Left renal pelvis (tissue), 4 donors: ENCODE measurements around the gene ANO4. TPM values are rescaled to one million over a fixed set of nuclear protein-coding genes. Genes with fewer than 3 reads are reported as not detected.
"Not testable (repeated sequence)": the region's sequence is repeated elsewhere in the genome, so short reads cannot be mapped to it uniquely, and the experiment has no call there.

Experiments used
- DNase-seq, 4 donors: peaks; one replicate each; pipeline ENCODE4 v3.0.0-alpha.2; 2013; ENCODE audit warnings: low read depth in 4 of 4, low spot score in 3 of 4
- polyA plus RNA-seq, 4 donors: library from polyadenylated mRNA; unstranded; fragments of 120-200 nt; gene quantifications; one replicate each; pipeline ENCODE4 v1.2.1, GENCODE V29; 2013; ENCODE audit not compliant: insufficient read length in 4 of 4

Gene ANO4
- polyA plus RNA-seq, 4 donors, result 1.3 to 7.0 (median 1.4) TPM

DNA sequence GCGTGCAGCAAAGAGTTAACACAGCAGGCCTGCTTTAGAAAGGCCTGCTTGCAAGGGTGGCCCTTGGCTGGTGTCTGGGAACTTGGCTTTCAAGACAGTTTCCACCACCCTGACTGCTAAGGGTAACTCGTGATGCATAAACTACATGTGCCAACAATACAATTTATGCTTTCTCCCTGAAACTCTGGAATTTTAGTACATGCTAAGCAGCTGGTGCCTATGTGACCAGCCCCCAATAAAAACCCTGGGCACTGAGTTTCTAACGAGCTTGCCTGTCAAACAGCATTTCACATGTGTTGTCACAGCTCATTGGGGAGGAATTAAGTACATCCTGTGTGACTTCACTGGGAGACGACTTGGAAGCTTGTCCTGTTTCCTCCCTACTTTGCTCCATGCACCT lies 282.3 kb downstream of the ANO4 start:
- no peak for DNase-seq

DNA sequence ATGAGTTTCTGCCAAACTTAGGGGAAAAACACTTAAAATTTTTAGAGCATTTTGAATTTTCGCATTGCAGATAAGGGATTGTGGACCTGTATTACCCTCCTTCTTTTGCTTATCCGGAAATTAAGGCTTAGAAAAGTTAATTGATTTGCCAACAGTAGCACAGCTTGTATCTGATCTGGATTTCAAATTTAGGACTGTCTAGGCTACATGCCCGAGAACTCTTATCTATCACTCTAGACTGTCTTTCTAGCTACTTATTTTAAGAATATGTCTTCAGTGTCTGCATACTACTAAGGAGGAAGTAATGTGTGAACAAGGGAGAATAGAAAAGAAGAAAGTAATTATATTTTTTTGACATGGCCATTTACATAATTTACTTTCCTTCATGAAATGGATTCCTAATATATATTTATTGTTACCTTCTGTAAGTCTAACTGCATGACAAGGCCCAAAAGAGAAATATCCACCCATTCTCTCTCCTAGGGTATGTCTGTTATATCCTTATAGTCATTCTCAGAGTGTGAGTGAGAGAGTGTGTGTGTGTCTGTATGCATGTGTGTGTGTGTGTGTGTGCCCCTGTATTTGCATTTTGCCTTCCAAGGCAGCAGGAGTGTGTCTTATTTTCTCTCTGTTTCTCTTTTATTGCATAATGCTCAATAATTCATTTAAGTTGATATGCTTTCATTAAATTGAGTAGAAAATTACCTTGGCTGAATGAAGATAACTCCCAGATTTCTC lies 283.4 kb downstream of the ANO4 start:
- DNase-seq, result no peak

GRCh38 chr12:101078536-101079285 lies 284.1 kb downstream of the ANO4 start:
- DNase-seq, result no peak

- DNase-seq, result no peak
Observed at GRCh38 chr12:101082706-101083105, 288.1 kb downstream of the ANO4 start.

- DNase-seq, result no peak
Observed at GRCh38 chr12:101086490-101087135, 292.0 kb downstream of the ANO4 start.

GRCh38 chr12:101087920-101088319 lies 293.3 kb downstream of the ANO4 start:
- no peak for DNase-seq

DNA sequence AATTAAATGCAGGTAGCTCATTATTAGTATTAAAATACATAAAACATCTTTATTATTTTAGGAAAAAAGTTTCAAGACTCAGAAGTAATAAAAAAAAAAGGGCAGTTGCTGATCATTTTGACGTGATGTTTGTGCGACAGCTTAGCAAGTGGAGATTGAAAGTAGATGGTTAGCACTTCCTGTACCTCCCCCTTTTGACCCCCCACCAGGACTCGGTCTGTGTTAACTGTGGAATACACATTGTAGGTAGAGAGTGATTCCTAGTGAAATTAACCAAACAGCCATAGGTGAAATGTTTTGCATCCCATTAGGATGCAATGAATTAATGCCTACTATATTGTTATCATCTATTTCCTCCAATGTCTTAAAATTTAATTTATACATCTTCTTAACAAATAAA lies 294.7 kb downstream of the ANO4 start:
- no peak for DNase-seq

DNA sequence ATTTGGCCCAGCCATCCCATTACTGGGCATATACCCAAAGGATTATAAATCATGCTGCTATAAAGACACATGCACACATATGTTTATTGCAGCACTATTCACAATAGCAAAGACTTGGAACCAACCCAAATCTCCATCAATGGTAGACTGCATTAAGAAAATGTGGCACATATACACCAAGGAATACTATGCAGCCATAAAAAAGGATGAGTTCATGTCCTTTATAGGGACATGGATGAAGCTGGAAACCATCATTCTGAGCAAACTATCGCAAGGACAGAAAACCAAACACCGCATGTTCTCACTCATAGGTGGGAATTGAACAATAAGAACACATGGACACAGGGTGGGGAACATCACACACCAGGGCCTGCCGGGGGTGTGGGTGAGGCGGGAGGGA lies 295.6 kb downstream of the ANO4 start:
- DNase-seq, result not testable (repeated sequence)

GRCh38 chr12:101097829-101098580 lies 303.4 kb downstream of the ANO4 start:
- DNase-seq, result peak in 3 of 4 donors; percentile 48 to 79 (median 56)

DNA sequence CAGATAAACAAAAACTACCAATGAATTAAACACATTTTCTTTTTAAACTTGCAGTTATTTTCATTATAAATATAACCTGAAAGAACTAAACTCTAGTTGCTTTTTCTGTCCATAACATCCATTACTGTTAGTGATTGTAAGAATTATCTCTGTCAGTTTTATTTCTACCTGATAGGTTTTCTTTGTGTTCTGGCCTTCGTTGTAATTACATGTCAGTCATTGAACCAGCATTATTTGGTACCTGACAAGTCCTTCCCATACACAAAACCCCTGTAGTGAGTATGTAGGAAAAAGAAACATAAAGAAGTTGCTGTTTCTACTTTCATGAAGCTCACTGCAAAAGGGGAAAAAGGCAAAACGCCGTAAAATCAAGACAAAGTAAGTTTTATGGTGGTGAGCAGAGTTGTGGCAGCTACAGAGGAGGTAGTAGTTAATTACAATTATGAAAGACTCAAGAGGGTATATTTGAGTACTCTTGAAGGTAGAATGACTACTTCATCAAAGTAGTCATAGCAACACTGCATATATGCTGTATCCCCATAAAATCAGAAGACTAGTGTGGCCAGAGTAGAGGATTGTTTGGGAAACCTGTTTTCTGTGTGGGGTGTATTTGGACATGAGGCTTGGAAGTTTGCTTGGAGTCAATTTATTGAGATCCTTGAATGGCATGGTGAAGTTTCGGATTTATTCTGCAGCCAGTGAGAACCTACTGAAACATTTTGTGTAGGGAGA lies 312.6 kb downstream of the ANO4 start:
- no peak for DNase-seq

- no peak for DNase-seq
Observed at GRCh38 chr12:101108130-101108529, 313.6 kb downstream of the ANO4 start.

GRCh38 chr12:101110866-101111265 lies 316.3 kb downstream of the ANO4 start:
- no peak for DNase-seq

- no peak for DNase-seq
Observed at GRCh38 chr12:101111441-101111840, 316.9 kb downstream of the ANO4 start.

DNA sequence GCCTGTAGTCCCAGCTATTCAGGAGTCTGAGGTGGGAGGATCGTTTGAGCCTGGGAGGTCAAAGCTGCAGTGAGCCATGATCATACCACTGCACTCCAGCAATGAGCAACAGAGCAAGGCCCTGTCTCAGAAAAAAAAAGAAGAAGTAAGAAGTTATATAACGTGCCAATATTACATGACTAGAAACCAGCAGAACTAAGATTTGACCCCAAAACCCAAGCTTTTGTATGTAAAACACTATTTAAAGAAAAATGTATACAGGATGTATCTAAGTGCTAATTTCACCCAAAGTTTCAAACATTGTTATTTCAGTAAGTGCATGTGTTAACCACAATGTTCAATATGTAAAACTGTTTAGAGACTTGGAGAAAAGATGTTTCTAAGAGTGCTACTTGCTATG lies 320.8 kb downstream of the ANO4 start:
- DNase-seq, result no peak

DNA sequence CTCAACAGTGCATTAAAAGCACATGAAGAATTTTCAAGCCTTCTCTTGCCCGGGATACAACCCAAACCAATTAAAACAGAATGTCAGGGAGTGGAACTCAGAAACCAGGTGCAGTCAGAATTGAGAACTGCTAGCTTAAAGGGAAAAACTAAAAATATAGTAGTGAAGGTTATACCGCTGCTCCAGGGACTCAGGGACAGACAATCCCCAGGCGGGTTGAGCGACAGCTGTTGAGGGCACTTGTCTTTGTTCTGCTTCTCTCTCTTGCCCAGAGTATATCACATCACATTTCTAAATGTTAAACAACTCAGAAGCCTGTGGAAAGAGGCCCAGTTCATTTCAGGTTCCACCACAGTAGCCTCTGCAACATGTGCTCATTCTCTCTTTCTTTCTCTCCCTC lies 322.3 kb downstream of the ANO4 start:
- DNase-seq, result no peak

DNA sequence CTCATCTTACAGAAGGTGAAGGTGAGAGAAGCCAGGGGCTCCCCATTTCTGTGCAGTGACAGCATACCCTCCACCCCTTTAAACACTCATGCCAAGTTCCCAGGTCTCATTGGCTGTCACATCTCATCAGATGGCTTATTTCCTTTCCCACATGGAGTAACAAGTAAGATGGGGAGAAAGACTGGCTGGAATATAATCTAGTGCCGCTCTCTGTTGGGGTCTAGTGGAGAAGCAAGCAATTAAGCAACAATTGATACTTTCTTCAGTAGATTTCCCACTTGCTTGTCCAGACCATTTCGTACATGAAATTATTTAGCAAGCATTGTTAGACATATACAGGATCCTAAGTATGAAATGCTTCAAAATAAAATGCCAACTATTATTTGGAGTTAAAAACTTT lies 323.3 kb downstream of the ANO4 start:
- DNase-seq, result no peak

DNA sequence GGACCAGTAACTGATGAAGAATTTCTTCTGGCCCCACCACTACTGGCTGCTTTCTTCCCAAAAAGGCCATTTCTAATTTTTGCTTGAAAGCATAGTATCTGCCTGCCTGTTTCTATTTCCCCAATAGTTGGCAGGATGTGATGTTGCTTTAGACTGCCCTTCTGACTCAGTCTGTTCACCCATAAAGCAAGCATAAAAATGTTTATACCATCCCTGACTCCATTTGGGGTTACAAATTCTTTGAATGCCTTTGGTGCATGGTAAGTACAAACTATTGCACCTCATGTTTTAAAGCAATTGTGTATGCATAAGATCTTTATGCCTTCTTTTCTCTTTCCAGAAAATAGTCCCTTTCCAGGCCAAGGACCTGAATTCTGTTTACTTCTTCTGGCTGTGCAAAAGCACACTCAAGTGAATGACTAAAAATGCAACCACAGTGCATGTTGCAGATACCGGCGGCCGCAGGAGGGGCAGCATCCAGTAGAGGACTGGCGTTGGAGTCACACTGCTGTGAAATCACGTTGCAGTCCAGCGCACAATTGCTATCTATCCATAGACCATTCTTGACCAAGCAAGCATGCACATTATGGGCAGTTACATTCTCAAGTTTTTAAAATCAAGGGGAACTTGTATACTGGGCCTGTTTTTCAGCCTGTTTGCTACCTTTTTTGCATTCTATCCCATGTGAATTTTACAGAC lies 333.1 kb downstream of the ANO4 start:
- DNase-seq, result peak in 1 of 4 donors; percentile 14

DNA sequence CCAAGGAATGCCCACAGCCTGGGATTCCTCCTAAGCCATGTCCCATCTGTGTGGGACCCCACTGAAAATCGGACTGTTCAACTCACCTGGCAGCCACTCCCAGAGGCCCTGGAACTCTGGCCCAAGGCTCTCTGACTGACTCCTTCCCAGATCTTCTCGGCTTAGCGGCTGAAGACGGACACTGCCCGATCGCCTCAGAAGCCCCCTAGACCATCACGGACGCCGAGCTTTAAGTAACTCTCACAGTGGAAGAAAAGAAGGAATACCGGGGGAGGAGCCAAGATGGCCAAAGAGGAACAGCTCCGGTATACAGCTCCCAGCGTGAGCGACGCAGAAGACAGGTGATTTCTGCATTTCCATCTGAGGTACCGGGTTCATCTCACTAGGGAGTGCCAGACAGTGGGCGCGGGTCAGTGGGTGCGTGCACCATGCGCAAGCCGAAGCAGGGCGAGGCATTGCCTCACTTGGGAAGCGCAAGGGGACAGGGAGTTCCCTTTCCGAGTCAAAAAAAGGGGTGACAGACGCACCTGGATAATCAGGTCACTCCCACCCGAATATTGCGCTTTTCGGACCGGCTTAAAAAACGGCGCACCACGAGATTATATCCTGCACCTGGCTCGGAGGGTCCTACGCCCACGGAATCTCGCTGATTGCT lies 351.3 kb downstream of the ANO4 start:
- not testable (repeated sequence) for DNase-seq

DNA sequence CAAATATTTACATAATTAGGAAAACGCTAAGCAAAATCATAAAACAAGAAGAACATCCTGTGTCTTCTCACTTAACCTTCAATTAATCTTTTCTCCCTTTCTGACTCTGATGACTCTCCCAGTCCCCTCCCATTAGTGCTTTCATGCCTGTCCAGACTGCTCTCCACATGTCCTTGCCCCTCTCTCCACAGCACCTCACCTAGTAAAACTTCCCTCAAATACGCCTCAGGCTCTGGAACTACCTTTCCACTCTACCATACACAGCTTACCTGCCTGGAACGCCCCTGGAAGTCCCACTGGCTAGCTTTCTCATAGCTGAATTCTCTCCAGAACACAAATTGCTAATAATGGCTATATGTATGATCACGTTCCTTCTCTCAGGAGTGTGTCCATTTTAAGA lies 370.7 kb downstream of the ANO4 start:
- DNase-seq, result no peak
